Suprapubic skin (tissue), 3 donors: Measurements from ENCODE around the gene ANKRD63.

Experiments used
- CTCF ChIP-seq, 2 donors: fragments of 200-600 bp in 1 of 2; fragments of 450-650 bp in 1 of 2; sonication (generic) in 1 of 2; IDR thresholded peaks; one replicate each; pipeline ENCODE4 v1.5.1; 2016 to 2019; ENCODE audit warnings: antibody characterized with exemption in 2 of 2, mild to moderate bottlenecking in 1 of 2, moderate library complexity in 1 of 2
- POLR2A ChIP-seq, 2 donors: fragments of 450-650 bp; IDR thresholded peaks; one replicate each; pipeline ENCODE4 v1.6.1; 2017; ENCODE audit warnings: antibody characterized with exemption in 2 of 2, mild to moderate bottlenecking in 2 of 2, moderate library complexity in 2 of 2

GRCh38 chr15:40297356-40297755, 14.5 kb upstream of the ANKRD63 start:
- TF ChIP-seq CTCF (IDR thresholded peaks at IDR 0.05) (no peak), POLR2A (IDR thresholded peaks at IDR 0.05) (no peak)
